Upper lobe of left lung (tissue), 4 donors: ENCODE data around the gene LRPAP1.

Experiments
- CTCF ChIP-seq, 6 experiments: fragments of 450-650 bp in 4 of 6; fragments of 200-600 bp in 2 of 6; sonication (generic) in 2 of 6; IDR thresholded peaks; one replicate each; pipeline ENCODE4 v1.5.1; 2016 to 2019; ENCODE audit warnings: antibody characterized with exemption in 6 of 6
- EP300 ChIP-seq, 4 donors: sonication (generic); formaldehyde crosslinking; IDR thresholded peaks; one replicate each; pipeline ENCODE4 v1.5.1; 2017; ENCODE audit warnings: antibody characterized with exemption in 4 of 4, control low read depth in 2 of 4
- POLR2A ChIP-seq, 4 donors: fragments of 450-650 bp; IDR thresholded peaks; one replicate each; pipeline ENCODE4 v1.5.1; 2016 to 2017; ENCODE audit warnings: antibody characterized with exemption in 4 of 4, mild to moderate bottlenecking in 2 of 4
- POLR2AphosphoS5 ChIP-seq, 2 donors: sonication (generic); formaldehyde crosslinking; IDR thresholded peaks; one replicate each; pipeline ENCODE4 v1.5.1; 2017; ENCODE audit warnings: antibody characterized with exemption in 2 of 2

- TF ChIP-seq POLR2A (IDR thresholded peaks at IDR 0.05) (no peak), CTCF (IDR thresholded peaks at IDR 0.05) (no peak), EP300 (IDR thresholded peaks at IDR 0.05) (no peak), POLR2AphosphoS5 (IDR thresholded peaks at IDR 0.05) (no peak)
These were observed 42.7 kb downstream of the LRPAP1 start for GRCh38 chr4:3489451-3489962.
